IMR-90 (cell line): ENCODE data around the gene ZNF217. TPM values are rescaled to one million over a fixed set of nuclear protein-coding genes. Genes with fewer than 3 reads are reported as not detected.
"Not testable (repeated sequence)": the region's sequence is repeated elsewhere in the genome, so short reads cannot be mapped to it uniquely, and the experiment has no call there.

Experiments used
- ATAC-seq: fragments of 200-7000 bp; cut with Tn5 transposase; 2 replicates; pipeline ENCODE4 v1.9.1; 2020; ENCODE audit warnings: low read depth, mild to moderate bottlenecking, moderate library complexity
- BruUV-seq: library from RNA; stranded (reverse); fragments of 400-500 nt; replicated peaks from 2 replicates; lab custom pipeline; 2021; lab: Mats Ljungman, UMichigan
- CTCF ChIA-PET: fragments of 300-600 bp; formaldehyde crosslinking; extraction: SDS; loops from one replicate; lab custom pipeline; 2021; ENCODE audit warnings: antibody characterized with exemption; lab: Yijun Ruan, JAX
- POLR2A ChIA-PET: fragments of 300-600 bp; sonication (Branson Sonifier 250); formaldehyde crosslinking; loops from one replicate; lab custom pipeline; 2022; ENCODE audit warnings: antibody characterized with exemption; ENCODE audit not compliant: unreplicated experiment; lab: Charles Lee
- DNase-seq: peaks from one replicate; pipeline ENCODE4 v3.0.0; 2013
- H2AFZ ChIP-seq: replicated peaks from 2 replicates; pipeline ENCODE3; 2013; ENCODE audit warnings: low read length, mild to moderate bottlenecking; ENCODE audit not compliant: poor library complexity
- H2AK5ac ChIP-seq: 2 replicates; pipeline ENCODE4 v1.6.1; 2013; ENCODE audit warnings: low read depth, low read length, inconsistent platforms
- H2AK9ac ChIP-seq: replicated peaks from 2 replicates; pipeline ENCODE3; 2013; ENCODE audit warnings: mild to moderate bottlenecking, low read depth, low read length, moderate library complexity; ENCODE audit not compliant: poor library complexity
- H2BK120ac ChIP-seq: 2 replicates; pipeline ENCODE4 v1.6.1; 2013; ENCODE audit warnings: low read depth, low read length, inconsistent platforms
- H2BK15ac ChIP-seq: 3 replicates; pipeline ENCODE4 v1.6.1; 2013; ENCODE audit warnings: low read depth, low read length, inconsistent platforms
- H2BK20ac ChIP-seq: 2 replicates; pipeline ENCODE4 v1.6.1; 2013; ENCODE audit warnings: low read depth, mild to moderate bottlenecking, inconsistent platforms, low read length, moderate library complexity
- H2BK5ac ChIP-seq: 2 replicates; pipeline ENCODE4 v1.6.1; 2013; ENCODE audit warnings: mild to moderate bottlenecking, low read depth, low read length, inconsistent platforms; ENCODE audit not compliant: poor library complexity, severe bottlenecking
- H3K14ac ChIP-seq: replicated peaks from 2 replicates; pipeline ENCODE4 v1.6.1; 2013; ENCODE audit warnings: low read depth, low read length, inconsistent platforms
- H3K18ac ChIP-seq: 2 replicates; pipeline ENCODE4 v1.6.1; 2013; ENCODE audit warnings: low read depth, low read length, control low read depth
- H3K23ac ChIP-seq: 2 replicates; pipeline ENCODE4 v1.6.1; 2013; ENCODE audit warnings: low read depth, low read length, inconsistent platforms
- H3K27ac ChIP-seq: 2 replicates; pipeline ENCODE4 v1.5.1; 2013; ENCODE audit warnings: mild to moderate bottlenecking, control low read depth, low read length; ENCODE audit not compliant: insufficient read depth
- H3K27me3 ChIP-seq: 2 replicates; pipeline ENCODE4 v1.6.1; 2013; ENCODE audit warnings: low read length; ENCODE audit not compliant: control insufficient read depth, insufficient read depth
- H3K36me3 ChIP-seq: 2 replicates; pipeline ENCODE4 v1.6.1; 2013; ENCODE audit warnings: low read length, mixed read lengths; ENCODE audit not compliant: control insufficient read depth, insufficient read depth
- H3K4ac ChIP-seq: 2 replicates; pipeline ENCODE4 v1.6.1; 2013; ENCODE audit warnings: low read depth, low read length, inconsistent platforms
- H3K4me1 ChIP-seq: 2 replicates; pipeline ENCODE4 v1.6.1; 2013; ENCODE audit warnings: low read length, mixed read lengths; ENCODE audit not compliant: control insufficient read depth, insufficient read depth
- H3K4me2 ChIP-seq: 2 replicates; pipeline ENCODE4 v1.6.1; 2013; ENCODE audit warnings: low read depth, mild to moderate bottlenecking, control low read depth, low read length, moderate library complexity
- H3K4me3 ChIP-seq: 2 replicates; pipeline ENCODE4 v1.5.1; 2013; ENCODE audit warnings: low read depth, mild to moderate bottlenecking, control low read depth, low read length, moderate library complexity; ENCODE audit not compliant: insufficient read depth
- H3K56ac ChIP-seq: 2 replicates; pipeline ENCODE4 v1.6.1; 2013; ENCODE audit warnings: low read length, inconsistent platforms; ENCODE audit not compliant: insufficient read depth; ENCODE audit errors: extremely low read depth
- H3K79me1 ChIP-seq, 2 experiments: 2 replicates each; pipeline ENCODE4 v1.6.1; 2013; ENCODE audit warnings: low read length in 2 of 2, inconsistent platforms in 1 of 2, low read depth in 1 of 2
- H3K9ac ChIP-seq: 2 replicates; pipeline ENCODE4 v1.6.1; 2013; ENCODE audit warnings: low read depth, low read length, control low read depth
- H3K9me1 ChIP-seq: 2 replicates; pipeline ENCODE4 v1.6.1; 2013; ENCODE audit warnings: low read length, inconsistent platforms; ENCODE audit not compliant: insufficient read depth
- H3K9me3 ChIP-seq: 2 replicates; pipeline ENCODE4 v1.6.1; 2013; ENCODE audit warnings: low read length; ENCODE audit not compliant: control insufficient read depth, insufficient read depth
- H4K20me1 ChIP-seq: 2 replicates; pipeline ENCODE4 v1.6.1; 2013; ENCODE audit warnings: low read length, inconsistent platforms; ENCODE audit not compliant: insufficient read depth
- H4K5ac ChIP-seq: 2 replicates; pipeline ENCODE4 v1.6.1; 2013; ENCODE audit warnings: mild to moderate bottlenecking, low read depth, low read length, control low read depth
- H4K8ac ChIP-seq, 2 experiments: 2 replicates each; pipeline ENCODE4 v1.6.1; 2013; ENCODE audit warnings: low read depth in 2 of 2, low read length in 2 of 2, control low read depth in 1 of 2, inconsistent platforms in 1 of 2
- H4K91ac ChIP-seq: 2 replicates; pipeline ENCODE4 v1.6.1; 2013; ENCODE audit warnings: low read depth, low read length, inconsistent platforms; ENCODE audit not compliant: insufficient read depth
- CEBPB ChIP-seq: IDR thresholded peaks from 2 replicates; pipeline ENCODE4 v1.6.1; 2012; ENCODE audit warnings: low read depth, low read length, improper control_type of control experiment
- RCOR1 ChIP-seq: IDR thresholded peaks from 2 replicates; pipeline ENCODE4 v1.6.1; 2012; ENCODE audit warnings: mild to moderate bottlenecking, low read length, improper control_type of control experiment; ENCODE audit not compliant: insufficient replicate concordance
- WGBS, 2 experiments: methylation state at CpG; one replicate each; pipeline versions ENCODE4 v1.1.5 to v1.1.7; 2013; ENCODE audit warnings: missing lambda C conversion rate in 2 of 2; ENCODE audit not compliant: insufficient read length in 1 of 2; ENCODE audit errors: extremely low coverage in 2 of 2; 5-methylcytosine and 5-hydroxymethylcytosine counted together
- dilution Hi-C: fragments of 300-500 bp; cut with HindIII; formaldehyde crosslinking; loops from one replicate; pipeline ENCODE4 v1.14.3; 2018; ENCODE audit warnings: low sequenced_read_pairs; ENCODE audit not compliant: unreplicated experiment
- in situ Hi-C: fragments of 300-500 bp; cut with MboI; formaldehyde crosslinking; loops from 3 replicates; pipeline ENCODE4 v1.14.3; 2019; ENCODE audit warnings: low sequenced_read_pairs, inconsistent platforms, mixed read lengths
- intact Hi-C: fragments of 100-400 bp; cut with micrococcal nuclease; formaldehyde crosslinking; loops from 2 replicates; pipeline ENCODE4 v1.10.0; 2022
- polyA plus RNA-seq, 3 experiments: library from polyadenylated mRNA; depleted of rRNA; stranded (reverse); fragments of >200 nt; gene quantifications; 2 replicates each; pipeline ENCODE4 v1.2.3, GENCODE V29; 2012; ENCODE audit warnings: low replicate concordance in 1 of 3
- total RNA-seq: library from RNA; depleted of rRNA; stranded (reverse); fragments of >200 nt; gene quantifications from 2 replicates; pipeline ENCODE4 v1.2.3, GENCODE V29; 2012

Gene ZNF217
- total and polyA plus RNA-seq, 2 of the 4 experiments (the other 2 are of a cell fraction), result 9.1 to 27.8 TPM

- H3K4me2 ChIP-seq, result no peak overlapping the region
- H3K9me3 ChIP-seq, result no peaks in the 10 kb centered on the region
- H3K9ac ChIP-seq, result no peak overlapping the region
- peak overlapping the region; percentile 97; the same call in 1 of the 2 replicates for H3K4ac ChIP-seq
- no peak overlapping the region for H3K56ac ChIP-seq
- DNase-seq, result no peak
- no peak overlapping the region for H4K91ac ChIP-seq
- no peak overlapping the region for H2BK15ac ChIP-seq
- no peak overlapping the region for H3K18ac ChIP-seq
- no peaks in the 10 kb centered on the region for H4K20me1 ChIP-seq
- no peak overlapping the region for H3K14ac ChIP-seq
- H3K9me1 ChIP-seq, result peaks cover 6% of the 10 kb centered on the region
- H2AK5ac ChIP-seq, result no peak overlapping the region
- no peak overlapping the region for H3K4me3 ChIP-seq
- ChIA-PET CTCF (interaction anchor here (0.6 kb wide), 1 partner anchor 1920 kb away, joined by 4 read pairs; no protein-coding TSS in a partner anchor), POLR2A (interaction anchor here (1.1 kb wide), 1 partner anchor 51 kb away, joined by 7 read pairs; no protein-coding TSS in a partner anchor)
- peaks cover 0 to 14% of the 10 kb centered on the region in 2 experiments; a peak in 2 of 4 replicates for H3K79me1 ChIP-seq
- peak overlapping the region; percentile 64 for H2BK5ac ChIP-seq
- H2AFZ ChIP-seq, result no peak overlapping the region
- intact Hi-C loops, result loop anchor here (5.0 kb wide), 1 partner anchor 124 kb away; no protein-coding TSS in a partner anchor
- ATAC-seq, result no peak
- peak overlapping the region; percentile 7; the same call in 1 of the 2 replicates for H2BK20ac ChIP-seq
- H4K5ac ChIP-seq, result no peak overlapping the region
- H3K27ac ChIP-seq, result peak overlapping the region; percentile 63; the same call in 1 of the 2 replicates
- H3K27me3 ChIP-seq, result no peaks in the 10 kb centered on the region
- no peak overlapping the region for H2AK9ac ChIP-seq
- peaks cover 16% of the 10 kb centered on the region for H3K4me1 ChIP-seq
- in situ Hi-C loops, result no loop called here
- no TSS peak for BruUV-seq
- dilution Hi-C loops, result no loop called here
- H2BK120ac ChIP-seq, result no peak overlapping the region; the same call in 1 of the 2 replicates
- H3K23ac ChIP-seq, result no peak overlapping the region
- no peaks in the 10 kb centered on the region for H3K36me3 ChIP-seq
- TF ChIP-seq RCOR1 (no peak), CEBPB (no peak)
- H4K8ac ChIP-seq, result peak overlapping the region in 1 of 2 experiments; percentile 30; a peak in 2 of 4 replicates
Observed at GRCh38 chr20:53613748-53614147, 20.1 kb upstream of the ZNF217 start.

GRCh38 chr20:53612289-53612688 lies 18.6 kb upstream of the ZNF217 start:
- H3K18ac ChIP-seq, result peak overlapping the region; percentile 93
- H2AFZ ChIP-seq, H3K23ac ChIP-seq, ATAC-seq, H4K20me1 ChIP-seq, BruUV-seq, H2AK9ac ChIP-seq, DNase-seq, in situ Hi-C loops, H3K4me3 ChIP-seq, H3K27me3 ChIP-seq, H3K4me2 ChIP-seq, H3K36me3 ChIP-seq, POLR2A ChIA-PET, H3K9ac ChIP-seq, H3K9me1 ChIP-seq, H3K9me3 ChIP-seq, dilution Hi-C loops: not testable (repeated sequence)
- intact Hi-C loops, result loop anchor here (5.0 kb wide), 1 partner anchor 125 kb away; no protein-coding TSS in a partner anchor
- H2BK20ac ChIP-seq, result peak overlapping the region; percentile 98
- H3K27ac ChIP-seq, result peak overlapping the region; percentile 81
- WGBS, 2 experiments, result no CpG with 5 or more reads among the region's 8 CpGs
- H3K14ac ChIP-seq, result peak overlapping the region; percentile 12
- peak overlapping the region; percentile 72; the same call in 1 of the 2 replicates for H4K5ac ChIP-seq
- H2BK5ac ChIP-seq, result peak overlapping the region; percentile 97
- peak overlapping the region; percentile 41 to 44; a peak in 3 of 4 replicates for H4K8ac ChIP-seq
- H2BK15ac ChIP-seq, result peak overlapping the region; percentile 54; the same call in 2 of the 3 replicates
- H3K4me1 ChIP-seq, result peaks cover 17% of the 10 kb centered on the region
- peaks cover 0 to 20% of the 10 kb centered on the region in 2 experiments; a peak in 2 of 4 replicates for H3K79me1 ChIP-seq
- CTCF ChIA-PET, result interaction anchor here (0.6 to 1.5 kb wide), 3 partner anchors 11 to 304 kb away, joined by 3 to 4 read pairs (median 3); no protein-coding TSS in a partner anchor
- peak overlapping the region; percentile 95 for H4K91ac ChIP-seq
- H2BK120ac ChIP-seq, result peak overlapping the region; percentile 99
- peak overlapping the region; percentile 97 for H3K4ac ChIP-seq
- peak overlapping the region; percentile 16; the same call in 1 of the 2 replicates for H3K56ac ChIP-seq
- peak overlapping the region; percentile 67 for H2AK5ac ChIP-seq
